ENCODE measurements around the gene CLSTN2.

CLSTN2 gene

DNA sequence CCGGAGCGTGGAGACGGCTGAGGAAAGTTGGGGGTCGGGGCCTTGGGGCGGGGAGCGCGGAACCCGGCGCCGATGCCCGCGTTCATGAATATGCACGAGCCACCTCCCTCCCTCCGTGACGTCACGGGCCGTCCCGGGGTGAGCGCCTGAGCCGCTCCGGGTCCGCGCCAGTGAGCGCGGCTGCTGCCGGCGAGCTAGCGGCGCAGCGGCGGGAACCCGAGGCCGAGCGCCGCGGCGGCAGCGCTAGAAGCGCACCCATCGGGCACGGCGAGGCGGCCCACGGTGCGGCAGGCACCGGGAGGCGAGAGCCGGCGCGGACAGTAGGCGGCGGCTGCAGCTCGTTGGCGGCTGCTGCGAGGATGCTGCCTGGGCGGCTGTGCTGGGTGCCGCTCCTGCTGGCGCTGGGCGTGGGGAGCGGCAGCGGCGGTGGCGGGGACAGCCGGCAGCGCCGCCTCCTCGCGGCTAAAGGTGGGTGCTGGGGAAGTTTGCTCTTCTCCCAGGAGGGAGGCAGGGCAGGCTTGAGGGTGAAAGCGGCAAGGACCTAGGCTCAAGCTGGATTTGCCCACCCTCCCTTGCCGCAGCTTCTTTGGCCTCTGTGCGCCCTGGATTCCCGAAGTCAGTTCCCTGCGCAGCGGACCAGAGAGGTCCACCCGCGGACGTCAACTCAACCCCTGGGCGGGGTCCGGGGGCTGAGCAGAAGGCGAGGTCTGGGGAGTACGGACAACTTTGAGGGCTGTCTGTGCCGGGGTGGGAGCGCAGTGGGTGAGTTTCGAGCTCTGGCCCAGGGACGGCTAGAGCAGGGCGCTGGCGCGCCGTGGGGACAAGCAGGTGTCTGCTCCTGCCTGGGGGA, at the start of gene CLSTN2:
CLSTN2 (plus strand) TSS at position 170 of the 850 bp plus-strand sequence.
- no peak for DNase-seq

DNA sequence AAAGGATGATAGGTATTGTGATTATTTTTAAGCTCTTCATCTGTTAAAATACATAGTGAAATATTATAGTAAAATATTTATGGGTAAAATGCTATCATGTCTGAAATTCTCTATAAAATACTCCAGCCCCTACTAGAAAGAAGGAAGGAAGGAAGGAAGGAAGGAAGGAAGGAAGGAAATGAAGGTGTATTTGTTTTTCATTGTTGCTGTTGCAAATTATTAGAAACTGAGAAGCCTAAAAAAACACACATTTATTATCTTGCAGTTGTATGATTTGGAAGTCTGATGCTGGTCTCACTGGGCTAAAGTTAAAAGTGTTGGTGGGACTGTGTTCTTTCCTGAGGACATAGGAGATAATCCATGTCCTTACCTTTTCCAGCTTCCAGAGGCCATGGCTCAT, 47.6 kb upstream of the CLSTN2 start:
- DNase-seq = no peak

DNA sequence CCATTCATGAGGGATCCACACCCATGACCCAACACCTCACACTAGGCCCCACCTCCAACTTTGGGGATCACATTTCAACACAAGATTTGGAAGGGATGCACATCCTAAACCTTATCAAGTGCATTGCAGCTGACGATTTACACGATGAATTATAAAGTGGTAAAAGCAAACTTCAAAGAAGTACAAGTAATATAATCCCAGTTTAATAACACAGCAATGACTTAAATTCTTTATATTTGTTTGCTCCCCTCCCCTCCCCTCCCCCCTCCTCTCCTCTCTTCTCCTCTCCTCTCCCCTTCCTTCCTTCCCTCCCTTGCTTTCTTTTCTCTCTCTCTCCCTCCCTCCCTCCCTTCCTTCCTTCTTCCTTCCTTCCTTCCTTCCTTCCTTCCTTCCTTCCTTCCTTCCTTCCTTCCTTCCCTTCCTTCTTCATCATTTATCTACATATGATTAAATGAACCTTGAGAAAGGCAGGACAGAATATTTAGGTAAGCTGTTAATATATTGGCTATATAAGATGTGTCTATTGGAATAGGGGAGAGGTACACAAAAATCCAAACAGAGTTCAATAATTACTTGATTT, 46.3 kb upstream of the CLSTN2 start:
- no peak for DNase-seq

DNA sequence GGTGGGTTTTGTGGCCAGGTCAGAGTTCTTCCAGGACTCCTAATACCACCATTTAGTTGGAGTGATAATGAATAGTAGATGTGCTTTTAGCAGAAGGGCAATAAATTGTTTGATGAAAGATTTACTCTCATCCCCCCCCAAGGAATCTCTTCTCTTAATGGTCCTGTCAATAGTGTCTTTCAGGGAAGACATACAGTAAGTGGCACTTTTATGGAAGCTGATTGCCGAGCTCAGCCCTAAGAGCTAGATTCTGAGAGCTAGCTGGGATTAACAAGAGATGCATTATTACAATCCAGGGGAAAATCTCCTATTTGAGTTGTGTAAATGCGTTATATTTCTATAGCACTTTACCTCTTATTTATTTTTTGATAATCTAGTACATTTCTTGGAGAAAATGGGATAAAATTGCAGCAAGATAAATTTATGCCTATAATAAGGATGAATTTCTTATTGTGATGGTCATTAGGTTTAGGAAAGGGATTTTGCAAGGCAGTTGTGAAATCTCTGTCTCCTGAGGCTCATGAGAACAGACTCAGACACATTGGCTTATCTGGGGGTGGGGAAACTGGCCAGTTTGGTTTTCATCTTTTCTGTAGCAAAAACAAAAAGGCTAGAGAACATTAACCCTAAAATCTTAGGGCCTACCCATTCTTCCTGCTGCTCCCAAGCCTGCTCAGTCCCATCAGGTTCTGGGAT, 41.6 kb upstream of the CLSTN2 start:
- DNase-seq = no peak

DNA sequence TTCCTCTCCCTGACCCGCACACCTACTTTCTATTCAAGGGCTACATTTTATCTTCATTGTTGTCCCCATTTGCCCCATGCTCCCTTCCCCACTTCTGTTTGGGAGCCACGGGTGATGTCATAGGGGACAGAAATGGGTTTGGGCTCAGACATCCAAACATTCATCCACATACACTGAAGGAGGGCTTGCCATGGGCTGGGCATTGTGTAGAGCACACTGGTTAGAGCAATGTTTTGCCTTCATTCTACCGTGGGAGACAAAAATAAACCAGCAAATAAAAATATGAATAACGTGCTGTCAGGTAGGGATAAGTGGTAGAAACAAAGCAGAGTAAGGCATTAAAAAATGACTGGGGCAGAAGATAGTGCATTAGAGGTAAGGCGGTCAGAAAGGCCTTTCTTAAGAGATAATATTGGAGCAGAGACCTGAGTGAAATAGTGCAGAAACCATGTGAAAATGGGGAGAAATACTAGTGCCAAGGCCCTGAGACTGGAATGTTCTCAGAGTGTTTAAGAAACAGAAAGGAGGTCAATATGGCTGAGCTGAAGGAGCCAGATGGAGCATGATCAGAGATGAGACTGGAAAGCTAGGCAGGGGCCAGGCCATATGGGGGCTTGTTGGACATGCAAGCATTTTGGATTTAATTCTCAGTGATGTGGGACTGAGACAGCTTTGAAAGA, 40.9 kb upstream of the CLSTN2 start:
- no peak for DNase-seq

DNA sequence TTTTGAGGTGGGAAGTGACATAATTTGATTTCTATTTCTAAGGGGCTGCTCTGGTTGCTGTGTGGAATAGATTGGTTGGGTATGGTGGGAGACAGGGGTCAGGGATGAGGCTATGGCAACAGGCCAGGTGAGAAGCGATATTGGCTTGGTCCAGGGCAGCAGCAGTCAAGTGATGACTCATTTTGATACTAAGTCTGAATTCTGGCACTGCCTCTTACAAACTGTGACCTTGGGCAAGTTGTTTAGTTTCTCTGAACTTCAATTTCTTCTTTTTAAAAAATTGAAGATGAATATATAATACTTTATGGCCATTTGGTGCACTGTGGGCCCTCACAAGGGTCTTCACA, 40.4 kb upstream of the CLSTN2 start:
- DNase-seq = no peak

DNA sequence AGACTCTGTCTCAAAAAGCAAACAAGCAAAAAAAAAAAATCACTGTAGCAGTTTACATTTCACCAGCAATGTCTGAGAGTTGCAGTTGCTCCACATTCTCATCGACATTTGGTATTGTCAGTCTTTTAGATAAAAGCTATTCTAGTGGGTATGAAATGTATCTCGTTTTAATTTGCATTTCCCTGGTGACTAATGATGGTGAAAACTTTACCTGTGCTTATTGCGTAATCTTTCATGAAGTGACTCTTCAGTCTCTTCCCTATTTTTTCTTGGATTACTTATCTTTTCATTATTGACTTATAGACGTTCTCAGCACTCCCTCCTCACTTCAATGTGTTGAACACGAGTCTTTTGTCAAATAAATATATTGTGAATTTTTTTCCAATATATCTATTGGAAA, 37.2 kb upstream of the CLSTN2 start:
- DNase-seq = no peak

DNA sequence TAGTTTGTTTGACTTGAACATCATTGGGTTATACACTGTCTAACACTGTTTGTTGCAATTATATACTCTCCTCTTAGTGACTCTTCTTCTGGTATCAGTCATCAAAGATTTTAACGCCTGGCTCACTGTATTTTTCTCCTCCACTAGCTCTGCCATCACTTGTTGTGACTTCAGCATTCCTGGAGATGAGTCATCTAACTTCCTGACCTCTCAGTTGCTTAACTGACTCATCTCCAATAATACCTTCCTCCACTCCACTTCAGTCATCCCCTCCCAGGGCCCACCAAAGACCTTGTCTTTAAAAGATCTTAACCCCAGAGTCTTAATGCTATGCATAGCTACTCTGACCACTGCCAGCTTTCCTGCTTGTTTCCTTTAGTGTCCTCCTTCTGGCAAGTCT, 28.6 kb upstream of the CLSTN2 start:
- no peak for DNase-seq

DNA sequence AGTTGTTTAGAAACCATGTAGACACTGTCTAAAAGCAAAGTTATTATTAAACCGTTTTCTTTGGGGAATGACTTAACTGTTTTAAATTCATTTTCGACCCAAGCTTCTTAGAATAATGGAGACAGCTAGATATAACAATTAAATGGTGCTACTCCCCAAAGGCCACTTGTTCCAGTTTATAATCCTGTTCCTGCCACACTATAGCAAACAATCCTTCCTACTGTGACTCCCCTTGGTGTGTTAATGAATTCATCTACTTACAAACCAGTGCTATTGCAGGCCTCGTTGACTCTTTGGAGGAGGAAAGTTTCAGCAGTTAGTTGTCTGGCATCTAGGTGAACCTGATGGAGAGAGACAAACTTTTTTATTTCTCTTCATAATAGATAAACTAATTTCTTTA, 25.2 kb upstream of the CLSTN2 start:
- no peak for DNase-seq

DNA sequence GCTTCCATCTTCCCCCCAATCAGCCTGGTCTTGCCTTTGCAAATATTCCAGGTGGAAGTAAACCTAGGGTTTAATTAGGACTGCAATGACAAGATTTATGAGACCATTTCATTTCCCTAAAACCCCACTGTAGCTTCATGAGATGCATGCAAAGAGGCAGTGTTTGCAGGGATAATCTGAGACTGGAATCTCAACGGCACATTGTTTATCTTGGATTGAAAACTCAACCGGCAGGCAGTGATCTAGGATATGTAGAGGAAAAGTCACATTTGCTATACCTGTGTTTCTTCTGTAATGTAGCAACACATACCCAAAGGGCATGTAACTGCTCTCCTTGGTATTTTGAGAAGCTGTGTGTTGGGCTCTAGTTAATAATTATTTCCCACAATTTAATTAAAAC, 18.7 kb upstream of the CLSTN2 start:
- DNase-seq = no peak

DNA sequence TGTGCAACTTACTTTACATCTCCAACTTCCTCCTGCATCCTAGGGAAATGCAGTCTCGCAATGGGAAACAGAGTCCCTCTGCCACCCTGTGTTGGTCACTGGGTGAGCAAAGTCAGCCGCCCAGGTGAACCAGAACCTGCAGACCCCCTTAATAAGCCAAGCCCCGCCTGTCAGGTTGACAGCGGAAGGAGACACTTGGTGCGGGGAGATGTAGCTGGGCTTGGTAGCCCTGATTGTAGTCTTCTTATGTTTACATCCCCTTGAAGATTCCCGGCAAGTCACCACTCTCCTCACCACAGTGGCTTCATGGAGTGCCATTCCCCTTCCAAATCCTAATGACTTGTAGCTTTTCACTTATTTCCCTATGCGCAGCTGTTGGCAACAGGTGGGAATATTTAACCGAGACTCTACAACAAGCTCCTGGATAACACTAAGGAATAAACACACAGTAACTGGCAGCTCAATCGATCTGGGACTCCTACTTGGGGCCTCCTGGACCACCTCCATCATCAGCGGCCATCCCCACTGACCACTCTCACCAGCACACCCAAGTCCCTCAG, 17.7 kb upstream of the CLSTN2 start:
- DNase-seq = no peak

DNA sequence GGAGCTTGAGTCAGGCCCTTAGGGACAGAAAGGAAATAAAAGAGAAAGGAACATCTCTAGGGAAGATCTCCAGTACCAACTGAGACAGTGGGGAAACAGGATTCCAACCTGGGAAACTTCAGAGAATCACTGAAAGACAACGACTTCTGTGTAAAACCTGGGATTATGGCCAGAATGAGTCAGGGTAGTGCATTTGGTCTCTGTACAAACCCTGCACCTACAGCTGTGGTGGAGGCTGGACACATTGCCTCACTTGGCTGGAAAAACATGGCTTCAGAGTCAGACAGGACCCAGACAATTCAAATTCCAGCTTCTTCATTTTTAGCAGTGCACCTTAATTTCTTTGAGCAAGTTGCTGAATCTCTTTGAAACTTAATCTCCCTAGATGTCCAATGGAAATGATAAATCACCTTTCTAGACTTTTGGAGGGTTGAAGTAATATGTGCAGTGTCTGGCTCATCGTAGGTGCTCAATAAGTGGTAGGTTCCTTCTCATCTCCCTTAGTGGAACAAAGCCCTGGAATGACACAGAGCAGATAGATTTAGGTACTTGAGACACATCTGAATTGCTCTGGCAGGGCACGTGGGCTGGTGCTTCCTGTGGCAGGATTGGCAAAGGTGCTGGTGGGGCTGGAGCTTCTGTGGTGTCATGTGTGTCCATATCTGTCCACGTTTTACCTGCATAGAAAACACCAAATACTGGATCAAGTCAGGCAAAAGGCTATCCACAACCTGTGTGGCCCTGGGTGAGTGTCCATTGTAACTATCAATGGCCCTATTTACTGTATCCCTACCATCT, 6.1 kb upstream of the CLSTN2 start:
- no peak for DNase-seq

DNA sequence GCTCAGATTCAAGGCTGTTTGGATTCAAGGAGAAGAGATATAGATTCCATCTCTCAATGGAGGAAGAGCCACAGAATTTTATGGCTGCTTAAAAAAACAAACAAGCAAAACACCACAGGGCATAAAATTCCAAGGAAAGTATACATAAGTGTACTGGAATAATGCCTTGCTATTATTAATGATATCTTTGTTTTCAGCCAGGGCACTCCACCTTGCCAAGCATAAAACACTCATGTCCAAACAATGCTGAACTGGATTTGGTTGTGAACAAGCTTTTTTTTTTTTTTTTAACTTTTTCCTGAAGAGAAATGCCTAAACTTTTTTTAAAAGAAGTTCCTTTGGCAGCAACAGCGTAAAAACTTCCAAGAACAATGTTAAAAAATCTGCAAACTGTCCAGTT, 4.8 kb upstream of the CLSTN2 start:
- DNase-seq = no peak

DNA sequence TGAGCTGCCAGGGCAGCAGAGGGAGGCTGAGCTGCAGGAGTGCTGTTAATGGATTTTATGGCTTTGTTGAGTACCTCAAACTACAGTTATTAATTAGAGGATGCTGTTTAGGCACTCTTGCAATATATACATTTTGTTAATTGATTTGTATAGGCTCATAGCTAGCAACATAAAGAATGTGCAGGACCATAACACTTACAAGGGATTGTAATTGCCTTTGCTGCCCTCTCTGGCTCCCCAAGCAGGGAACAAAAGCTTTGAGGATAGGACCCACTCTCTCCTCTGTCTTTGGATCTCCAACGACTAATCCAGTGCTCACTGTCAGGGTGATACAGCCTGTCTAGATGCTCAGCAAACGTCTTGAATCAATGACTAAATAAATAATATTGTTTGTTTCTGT, 1.2 kb upstream of the CLSTN2 start:
- DNase-seq = no peak

DNA sequence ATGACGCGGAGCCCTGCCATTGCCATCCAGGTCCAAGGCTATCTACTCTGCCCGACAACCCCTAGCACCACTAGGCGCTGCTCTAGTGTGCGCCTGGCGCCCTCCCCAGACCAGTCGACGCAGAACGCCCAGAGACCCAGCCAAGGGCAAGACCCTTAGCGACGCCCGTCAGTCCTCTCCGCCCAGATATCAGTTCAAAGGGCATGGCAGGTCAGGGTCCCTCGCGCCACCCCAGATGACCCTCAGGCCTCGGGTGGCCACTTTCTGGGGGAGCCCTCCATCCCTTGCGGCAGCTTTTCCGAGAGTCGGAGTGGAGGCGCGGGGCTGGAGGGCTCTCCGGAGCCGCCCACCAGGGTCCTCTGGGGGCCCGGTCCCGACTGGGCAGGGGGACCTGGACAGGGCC, 371 bp upstream of the CLSTN2 start:
- DNase-seq = no peak

DNA sequence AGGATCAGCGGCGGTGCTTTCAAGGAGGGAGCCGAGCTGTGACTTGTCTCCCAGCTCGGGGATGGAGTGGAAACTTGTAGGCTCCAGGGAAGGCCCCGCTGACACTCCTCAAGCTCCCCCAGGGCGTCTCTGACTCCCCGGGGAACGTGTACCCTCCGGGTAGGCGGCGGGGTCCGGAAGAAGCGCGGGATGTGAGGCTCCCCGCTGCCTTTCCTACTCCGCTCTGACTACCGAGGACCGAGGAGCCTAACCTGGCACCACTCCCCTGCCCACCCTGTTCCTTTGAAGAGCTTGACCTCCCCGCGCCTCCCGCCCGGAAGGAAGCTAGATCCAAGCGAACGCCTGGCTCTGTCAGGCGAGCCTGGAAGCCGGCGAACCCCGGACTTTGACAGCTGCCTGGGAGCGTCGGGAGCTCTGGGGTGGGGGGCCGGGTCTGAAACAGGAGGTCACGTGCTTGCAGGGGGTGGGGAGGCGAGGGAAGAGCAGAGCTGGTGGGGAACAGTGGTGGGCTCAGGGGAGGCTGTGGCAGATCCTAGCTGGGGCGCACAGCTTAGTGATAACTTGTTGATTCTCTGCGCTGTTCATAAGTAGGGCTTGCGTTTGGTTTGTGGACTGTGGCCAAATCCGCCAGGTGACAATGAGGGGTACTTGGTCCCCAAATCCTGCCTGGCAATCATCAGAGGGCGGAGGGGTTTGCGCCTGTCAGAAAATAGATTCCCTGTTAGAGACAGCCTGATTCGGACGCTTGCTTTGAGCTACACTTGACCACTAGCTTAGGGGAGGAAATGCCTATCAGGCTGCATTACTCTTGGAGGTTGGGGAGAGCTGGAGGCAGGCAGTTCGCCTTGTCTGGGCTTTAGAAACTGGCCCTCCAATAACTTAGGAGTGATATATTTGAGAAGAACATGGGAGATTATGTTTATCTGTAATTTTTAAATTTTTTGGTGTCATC, 1.2 kb downstream of the CLSTN2 start:
- DNase-seq = no peak

DNA sequence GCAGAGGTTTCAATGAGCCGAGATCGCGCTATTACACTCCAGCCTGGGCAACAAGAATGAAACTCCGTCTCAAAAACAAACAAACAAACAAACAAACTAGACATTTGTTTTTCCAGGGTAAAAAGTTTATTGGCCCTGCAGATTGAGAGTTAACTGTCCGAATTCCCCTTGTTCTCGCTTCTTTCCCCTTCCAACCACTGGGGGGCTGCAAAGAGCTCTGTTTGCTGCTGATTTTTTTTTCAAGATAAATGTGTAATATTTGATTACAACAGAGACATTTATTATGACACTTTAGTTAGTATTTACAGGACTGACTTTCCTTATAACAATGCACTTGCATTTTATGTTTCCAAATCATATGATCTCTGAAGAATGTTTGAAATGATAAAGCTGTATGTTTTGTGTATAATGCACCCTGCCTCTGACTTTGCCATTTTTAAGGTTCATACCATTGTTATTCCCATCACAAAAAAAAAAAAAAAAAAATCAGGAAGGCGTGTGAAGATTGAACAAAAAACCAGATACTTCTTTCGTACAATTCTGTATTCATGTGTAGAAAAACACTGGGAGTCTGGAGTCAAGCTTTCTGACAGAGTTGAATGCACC, 2.8 kb downstream of the CLSTN2 start:
- peak; percentile 1 for DNase-seq

DNA sequence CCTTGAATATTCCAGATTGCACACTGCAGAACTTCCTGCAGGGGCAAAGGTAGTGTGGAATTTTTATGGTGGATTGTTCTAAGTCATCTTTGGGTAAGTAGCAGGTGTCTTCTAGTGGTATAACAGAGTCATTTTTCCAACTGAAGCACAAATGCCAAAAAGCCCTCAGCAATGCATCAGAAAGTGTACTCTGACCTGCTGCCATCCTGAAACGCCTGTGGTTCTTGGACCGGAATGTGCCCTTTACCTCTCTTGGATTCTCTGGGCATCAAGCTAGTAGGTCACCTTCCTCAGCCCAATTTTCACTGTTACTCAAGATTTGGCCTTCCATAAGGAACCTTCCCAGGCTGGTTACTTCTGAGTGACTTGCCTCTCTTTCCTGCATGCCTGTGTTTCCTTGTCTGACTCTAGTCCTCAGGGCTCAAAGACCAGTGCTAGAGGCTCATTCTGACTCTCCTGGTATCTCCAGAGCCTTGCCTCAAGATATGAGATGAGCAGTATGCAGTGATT, 4.8 kb downstream of the CLSTN2 start:
- no peak for DNase-seq

DNA sequence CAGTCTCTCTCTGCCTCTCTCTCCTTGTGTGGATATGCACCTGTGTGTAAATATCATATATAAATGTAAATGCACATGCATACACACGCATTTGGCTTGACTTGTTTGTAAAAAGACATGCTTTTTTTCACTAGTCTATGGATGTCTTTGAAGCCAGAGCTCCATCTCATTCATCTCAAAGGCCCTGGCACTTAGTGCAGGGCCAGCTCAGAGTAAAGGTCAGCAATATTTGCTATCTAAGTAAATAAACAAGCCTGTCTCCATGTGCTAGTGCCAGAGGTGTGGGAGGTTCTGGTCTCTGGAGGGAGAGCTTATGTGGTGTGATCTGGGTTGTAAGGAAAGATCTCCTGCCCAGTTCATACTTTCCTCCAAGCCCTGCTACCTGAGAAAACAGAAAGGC, 5.6 kb downstream of the CLSTN2 start:
- no peak for DNase-seq

DNA sequence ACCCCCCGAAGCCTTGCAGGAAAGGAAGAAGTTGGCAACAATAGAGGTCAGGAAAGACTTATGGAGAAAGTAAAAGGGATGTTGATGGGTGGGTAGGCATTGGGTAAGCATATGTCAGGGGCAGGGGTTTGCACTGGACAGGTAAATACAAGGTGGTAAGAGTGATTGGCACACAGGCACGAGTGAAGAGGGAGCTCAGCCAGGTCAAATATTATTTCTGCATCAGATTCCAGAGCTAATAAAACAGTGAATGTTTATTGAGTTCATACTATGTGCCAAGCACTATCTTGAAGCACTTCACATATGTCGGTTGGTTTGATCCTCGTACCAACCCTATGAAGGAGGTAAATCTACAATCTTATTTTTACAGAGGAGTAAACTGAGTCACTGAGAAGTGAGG, 6.6 kb downstream of the CLSTN2 start:
- DNase-seq = no peak

Data from CD4-positive, alpha-beta T cell treated with Interleukin-21 for 1 hour (primary cell).